Left lobe of liver (tissue), 2 donors: ENCODE data around the gene TOE1. TPM values are rescaled to one million over a fixed set of nuclear protein-coding genes. Genes with fewer than 3 reads are reported as not detected.
"Not testable (repeated sequence)": the region's sequence is repeated elsewhere in the genome, so short reads cannot be mapped to it uniquely, and the experiment has no call there.

Source experiments
- ATAC-seq: fragments of 200-7000 bp; cut with Tn5 transposase; one replicate; pipeline ENCODE4 v1.9.1; 2020; ENCODE audit warnings: mild to moderate bottlenecking, moderate library complexity
- DNase-seq: peaks from one replicate; pipeline ENCODE4 v3.0.0-alpha.2; 2020; ENCODE audit warnings: low spot score
- total RNA-seq: library from RNA; stranded (reverse); gene quantifications from one replicate; pipeline ENCODE4 v1.2.1, GENCODE V29; 2021
- donor health status: DM: no; HTN: no; CAD: no; lungs with moderate emphysema.
- donor health status: DM: no; HTN: yes; CAD: no.

Gene TOE1
- total RNA-seq, result 4.3 TPM

DNA sequence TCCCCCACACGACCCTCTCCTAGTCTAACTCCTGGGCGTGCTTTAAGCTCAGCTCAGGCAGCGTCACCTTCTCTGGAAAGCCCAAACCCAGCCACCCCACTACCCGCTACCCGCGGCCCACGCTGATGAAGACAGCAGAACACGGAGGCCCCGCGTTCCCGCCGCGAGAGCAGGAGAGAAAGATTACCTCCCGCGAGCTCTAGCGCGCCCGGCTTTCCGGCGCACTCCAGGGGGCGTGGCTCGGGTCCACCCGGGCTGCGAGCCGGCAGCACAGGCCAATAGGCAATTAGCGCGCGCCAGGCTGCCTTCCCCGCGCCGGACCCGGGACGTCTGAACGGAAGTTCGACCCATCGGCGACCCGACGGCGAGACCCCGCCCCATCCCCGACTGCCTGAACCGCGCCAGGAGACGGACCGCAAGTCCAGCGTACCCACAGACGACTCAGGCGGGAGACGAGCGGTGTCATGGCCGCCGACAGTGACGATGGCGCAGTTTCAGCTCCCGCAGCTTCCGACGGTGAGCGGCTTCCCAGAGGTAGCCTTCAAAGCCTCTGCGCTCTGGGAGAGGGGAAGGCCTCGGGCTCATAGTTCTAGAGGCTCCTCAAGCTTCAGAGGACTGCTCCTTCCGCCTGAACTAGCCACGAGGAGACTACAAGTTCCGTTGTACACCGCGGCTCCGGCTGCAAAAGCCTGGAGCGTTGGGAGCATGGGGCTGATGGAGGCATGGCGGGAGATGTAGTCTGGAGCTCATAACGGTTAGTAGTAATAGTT, at the start of gene TOE1, which contains the start of gene MUTYH:
Gene TOE1, plus strand, starts transcription at position 382 of the 770 bp plus-strand sequence. Its CDS starts 83 bp downstream, at position 465.
Gene MUTYH, minus strand, starts transcription at position 652 of the 770 bp plus-strand sequence. CDS start 5,935 bp downstream, outside the sequence.
- DNase-seq, result peak; percentile 95
- peak; percentile 91 for ATAC-seq

DNA sequence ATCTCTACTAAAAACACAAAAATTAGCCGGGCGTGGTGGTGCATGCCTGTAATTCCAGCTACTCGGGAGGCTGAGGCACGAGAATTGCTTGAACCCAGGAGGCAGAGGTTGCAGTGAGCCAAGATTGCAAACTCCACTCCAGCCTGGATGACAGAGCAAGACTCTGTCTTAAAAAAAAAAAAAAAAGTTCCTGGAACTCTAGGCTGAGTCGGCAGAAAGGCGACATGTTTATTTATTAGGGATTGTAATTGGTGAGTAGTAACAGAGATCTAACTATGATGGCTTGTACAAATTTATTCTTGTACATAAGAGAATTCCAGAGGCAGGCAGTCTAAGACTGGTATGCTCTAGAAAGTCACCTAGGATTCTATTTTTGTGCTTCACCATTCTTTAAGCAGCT, 49.0 kb upstream of the TOE1 start:
- not testable (repeated sequence) for ATAC-seq, DNase-seq

DNA sequence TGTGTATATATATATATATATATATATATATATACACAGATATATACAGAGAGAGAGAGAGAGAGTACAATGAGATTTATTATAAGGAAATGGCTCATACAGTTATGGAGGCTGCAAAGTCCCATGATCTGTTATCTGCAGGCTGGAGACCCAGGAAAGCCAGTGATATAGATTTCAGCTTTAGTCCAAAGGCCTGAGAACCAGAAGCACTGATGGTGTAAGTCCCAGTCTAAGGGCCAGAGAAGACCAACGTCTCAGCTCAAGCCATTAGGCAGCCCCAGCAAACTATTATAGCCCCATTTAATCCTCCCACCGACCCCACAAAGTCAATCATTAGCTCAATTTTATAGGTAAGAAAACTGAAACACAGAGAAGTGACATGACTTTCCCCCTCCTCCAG, 48.3 kb upstream of the TOE1 start:
- ATAC-seq, result no peak
- DNase-seq, result no peak

DNA sequence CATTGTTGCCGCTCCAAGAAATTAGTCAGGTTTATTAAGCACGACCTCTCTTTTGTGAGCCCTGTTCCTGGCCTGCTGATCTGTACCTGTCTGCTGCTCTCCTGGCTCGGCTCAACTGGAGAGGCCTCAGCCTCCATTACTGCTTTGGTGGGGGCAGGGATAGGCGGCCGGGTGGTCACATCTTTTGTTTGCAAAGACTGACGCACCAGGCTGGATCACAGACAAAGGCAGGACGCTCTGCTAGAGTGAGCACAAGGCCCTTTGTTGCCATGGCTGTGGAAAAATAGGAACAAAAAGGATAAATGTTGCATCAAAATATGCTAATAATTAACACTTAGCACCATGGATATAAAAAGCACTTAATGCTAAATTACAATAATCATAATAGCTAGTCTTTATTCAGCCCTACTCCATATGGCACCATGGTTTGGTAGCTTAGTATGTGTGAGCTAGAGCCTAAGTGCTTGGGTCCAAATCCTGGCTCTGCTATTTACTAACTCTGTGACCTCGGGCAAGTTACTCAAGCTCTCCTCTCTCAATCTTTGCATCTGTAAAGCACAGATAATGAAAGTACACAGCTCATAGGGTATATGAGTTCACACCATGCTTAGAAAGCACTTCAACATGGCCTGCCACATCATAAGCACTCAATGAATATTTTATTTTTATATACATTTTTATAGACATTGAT, 42.2 kb upstream of the TOE1 start:
- ATAC-seq, result peak; percentile 90
- DNase-seq, result no peak

DNA sequence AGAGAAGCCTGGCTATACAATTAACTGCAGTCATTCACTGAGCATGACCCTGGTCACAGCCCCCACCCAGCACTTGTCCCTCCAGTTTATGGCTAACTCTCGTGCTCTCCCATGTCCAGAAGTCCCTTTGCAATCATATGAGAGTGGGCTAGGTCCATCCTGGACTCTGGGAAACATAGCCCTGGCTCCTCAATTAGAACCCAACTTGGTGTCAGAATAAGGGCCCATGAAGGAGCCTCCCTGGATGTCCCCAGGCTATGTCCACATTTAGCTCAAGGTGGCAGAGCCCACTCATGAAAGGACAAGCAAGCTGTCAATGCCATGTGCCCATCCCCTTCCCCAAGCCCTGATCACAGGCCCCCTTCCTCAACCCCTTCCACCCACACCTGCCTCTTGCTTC, 40.7 kb upstream of the TOE1 start:
- ATAC-seq (no peak), DNase-seq (no peak)

DNA sequence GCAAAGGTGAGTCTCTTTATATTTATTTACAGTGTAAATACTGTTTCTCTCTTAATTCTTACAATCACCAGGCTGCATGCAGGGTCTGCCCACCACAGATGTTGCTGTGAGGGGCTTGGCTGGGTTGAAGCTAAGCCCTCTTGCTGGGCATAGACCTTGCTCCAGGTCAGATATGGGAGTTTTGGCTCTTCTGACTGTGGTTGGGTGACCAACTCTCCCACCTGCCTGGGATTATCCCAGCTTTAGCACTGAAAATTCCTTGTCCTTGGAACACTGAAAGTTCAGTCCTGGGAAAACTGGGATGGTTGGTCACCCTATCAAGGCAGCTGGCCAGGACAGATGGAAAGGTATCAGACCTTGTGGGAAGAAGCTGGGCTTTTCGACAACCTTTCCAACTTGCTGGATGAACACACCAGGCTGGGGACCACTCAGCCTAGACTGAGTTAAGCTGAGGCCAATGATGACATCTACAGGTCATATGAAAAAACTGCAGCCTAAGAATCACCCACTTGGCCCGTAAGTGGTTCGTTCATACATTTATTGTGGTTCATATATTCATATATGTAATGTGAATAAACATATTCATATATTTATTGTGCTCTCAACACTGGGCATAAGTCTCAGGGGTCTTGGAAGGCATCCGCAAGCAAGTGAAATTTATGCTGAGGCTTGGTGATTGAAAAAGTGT, 39.8 kb upstream of the TOE1 start:
- DNase-seq (no peak), ATAC-seq (no peak)

DNA sequence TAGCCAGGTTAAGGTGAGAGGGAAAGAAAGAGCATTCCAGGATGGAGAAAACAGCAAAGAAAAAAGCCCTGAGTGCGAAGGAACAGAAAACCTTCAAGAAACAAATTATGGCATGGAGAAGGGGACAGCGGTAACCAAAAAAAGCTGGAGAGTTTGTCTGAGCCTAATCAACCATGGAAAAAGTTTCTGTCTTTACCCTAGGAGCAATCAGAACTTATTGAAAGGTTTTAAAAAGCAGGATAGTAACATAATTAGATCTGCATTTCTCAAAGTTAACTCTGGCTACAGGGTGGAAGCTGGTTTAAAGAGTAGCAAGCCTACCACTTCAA, 39.3 kb upstream of the TOE1 start:
- ATAC-seq (no peak), DNase-seq (no peak)

DNA sequence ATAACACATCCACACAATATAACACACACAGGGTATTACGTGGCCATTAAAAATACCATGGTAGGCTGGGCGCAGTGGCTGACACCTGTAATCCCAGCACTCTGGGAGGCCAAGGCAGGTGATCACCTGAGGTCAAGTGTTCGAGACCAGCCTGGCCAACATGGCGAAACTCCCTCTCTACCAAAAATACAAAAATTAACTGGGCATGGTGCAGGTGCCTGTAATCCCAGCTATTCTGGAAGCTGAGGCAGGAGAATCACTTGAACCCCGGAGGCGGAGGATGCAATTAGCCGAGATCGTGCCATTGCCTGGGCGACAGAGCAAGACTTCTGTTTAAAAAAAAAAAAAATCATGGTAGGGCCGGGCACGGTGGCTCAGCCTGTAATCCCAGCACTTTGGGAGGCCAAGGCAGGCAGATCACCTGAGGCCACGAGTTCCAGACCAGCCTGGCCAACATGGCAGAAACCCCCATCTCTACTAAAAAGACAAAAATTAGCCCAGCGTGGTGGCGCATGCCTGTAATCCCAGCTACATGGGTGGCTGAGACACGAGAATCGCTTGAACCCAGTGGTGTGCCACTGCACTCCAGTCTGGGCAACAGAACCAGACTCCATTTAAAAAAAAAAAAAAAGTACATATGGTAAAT, 37.3 kb upstream of the TOE1 start:
- no peak for DNase-seq
- ATAC-seq, result no peak

DNA sequence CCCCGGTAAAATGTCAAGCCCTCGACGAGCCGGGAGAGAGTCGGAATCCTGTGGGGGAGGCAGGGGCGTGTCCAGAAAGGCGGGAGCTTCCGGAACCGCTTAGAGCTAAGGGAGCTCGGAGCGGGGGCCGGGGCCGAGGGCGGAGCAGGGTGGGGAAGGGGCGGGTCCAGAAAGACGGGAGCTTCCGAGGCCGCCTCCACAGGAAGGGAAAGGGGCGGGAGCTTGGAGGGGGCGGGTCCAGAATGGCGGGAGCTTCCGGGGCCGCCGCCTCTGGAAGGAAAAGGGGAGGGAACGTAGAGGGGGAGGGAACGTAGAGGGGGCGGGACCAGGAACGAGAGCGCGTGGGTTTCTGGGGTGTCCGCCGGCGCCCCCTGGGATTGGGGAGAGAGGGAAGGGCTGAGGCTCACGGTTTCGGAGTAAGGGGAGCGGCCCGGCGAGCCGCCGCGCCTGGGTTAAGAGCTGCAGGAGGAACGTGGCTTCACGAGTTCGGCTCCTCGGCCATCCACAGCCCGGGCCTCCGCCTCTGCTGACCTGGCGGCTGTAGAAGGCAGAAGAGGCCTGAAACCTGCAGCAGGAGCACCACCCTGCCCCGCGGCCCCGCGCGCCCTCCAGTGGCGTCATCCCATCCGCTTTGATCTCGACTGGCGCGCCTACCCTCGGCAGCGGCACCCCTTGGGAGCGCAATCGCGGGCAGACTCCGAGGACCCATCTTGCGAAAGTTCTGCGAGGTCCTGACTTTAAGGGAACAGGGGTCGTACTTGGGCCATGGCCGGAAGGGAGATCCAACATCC, 36.3 kb upstream of the TOE1 start:
- ATAC-seq, result peak; percentile 92
- peak; percentile 98 for DNase-seq

DNA sequence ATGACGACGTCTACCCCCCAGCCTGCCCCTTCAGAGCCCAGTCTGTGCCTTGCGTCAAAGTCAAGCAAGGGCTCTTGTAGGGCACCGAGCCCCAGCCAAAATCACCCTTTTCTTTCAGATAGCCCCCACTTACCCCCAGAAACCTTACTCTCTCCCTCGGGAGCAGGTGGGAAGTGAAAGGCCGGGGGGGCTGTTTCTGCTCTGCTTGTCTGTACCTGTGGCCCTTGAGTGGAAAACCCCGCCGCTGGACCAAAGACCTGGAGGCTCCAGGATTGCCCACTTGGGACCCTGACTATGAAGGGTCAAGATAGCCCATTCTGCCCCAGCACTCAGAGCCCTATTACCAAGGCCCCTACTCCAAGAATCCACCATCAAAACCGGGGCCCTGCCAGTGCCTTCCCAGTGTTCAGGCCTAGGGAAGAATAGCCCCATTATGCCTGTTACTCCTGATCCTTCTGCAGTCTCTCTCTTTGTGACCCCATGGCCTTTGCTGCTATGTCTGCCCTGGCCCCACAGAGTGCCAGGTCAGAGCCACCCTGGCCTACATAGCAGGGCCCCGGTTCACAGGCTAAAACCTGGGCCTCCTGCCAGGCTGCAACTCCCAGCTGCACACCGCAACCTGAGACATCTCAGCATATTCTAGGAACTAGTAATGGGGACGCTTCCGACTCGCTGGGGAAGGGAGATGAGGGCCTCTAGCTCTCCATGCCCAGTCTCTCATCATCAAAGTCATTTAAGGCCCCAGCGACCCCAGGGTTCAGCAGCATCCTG, 35.5 kb upstream of the TOE1 start:
- peak; percentile 62 for ATAC-seq
- peak; percentile 79 for DNase-seq

DNA sequence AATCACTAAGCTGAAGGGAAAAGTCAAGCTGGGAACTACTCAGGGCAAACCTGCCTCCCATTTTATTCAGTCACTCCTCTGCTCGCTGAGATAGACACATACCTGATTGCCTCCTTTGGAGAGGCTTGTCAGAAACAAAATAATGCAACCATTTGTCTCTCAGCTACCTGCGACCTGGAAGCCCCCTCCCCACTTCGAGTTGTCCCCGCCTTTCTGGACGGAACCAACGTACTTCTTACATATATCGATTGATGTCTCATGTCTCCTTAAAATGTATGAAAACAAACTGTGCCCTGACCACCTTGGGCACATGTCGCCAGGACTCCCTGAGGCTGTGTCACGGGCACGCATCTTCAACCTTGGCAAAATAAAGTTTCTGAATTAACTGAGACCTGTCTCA, 34.7 kb upstream of the TOE1 start:
- DNase-seq (no peak), ATAC-seq (no peak)

DNA sequence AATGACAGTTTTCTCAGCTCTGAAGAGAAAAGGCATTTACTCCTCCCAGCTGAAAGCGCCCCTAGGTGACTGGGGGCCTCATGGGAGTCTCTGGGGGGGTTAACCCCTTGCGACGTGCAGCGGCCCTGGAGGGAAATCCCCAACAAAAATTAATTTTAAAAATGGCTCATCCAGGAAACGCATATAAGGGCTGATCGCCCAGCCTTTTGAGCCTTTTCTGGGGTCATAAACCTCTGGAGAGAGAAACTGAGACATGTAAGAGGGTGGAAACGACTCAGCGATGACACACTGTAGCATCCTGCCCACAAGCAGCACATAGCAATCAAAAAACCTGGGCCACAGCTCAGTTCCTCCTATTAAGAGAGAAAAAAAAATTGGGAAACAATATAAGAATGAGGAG, 33.7 kb upstream of the TOE1 start:
- no peak for DNase-seq
- no peak for ATAC-seq

DNA sequence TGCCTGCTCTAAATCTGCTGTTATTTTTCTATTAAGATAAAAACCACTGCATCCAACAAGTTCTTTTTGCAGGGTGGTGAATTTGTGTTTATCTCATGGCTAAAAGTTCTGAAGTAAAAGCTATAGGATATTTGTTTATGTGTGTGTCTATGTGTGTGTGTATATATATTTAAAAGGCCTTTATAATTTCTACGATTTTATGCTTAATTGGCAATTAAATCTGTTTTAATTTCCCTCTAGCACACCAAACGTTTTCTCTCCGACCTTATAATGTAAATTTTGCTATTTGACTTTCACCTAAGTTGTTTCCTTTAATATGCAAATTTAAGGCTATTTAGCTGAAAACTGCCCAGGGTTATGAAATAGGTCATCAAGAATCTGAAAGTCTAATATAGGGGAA, 33.1 kb upstream of the TOE1 start:
- DNase-seq (no peak), ATAC-seq (no peak)

DNA sequence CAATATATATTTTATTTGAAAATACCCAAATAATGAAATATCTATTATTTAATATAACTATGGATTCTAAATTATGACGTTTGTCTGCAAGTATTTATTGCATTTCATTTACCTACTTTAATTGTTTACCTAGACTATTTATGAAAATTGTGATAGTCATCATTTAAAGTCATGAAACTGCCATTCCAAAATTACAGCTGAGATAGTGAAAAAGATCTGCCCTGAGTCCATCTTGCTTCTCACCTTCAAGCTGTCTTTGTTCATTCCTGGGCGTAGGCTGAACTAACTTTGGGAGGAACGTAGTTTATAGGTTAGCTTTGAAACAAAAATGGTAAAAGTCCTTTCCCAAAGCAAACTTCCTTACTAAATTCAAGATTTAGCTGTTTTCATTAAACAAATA, 25.7 kb upstream of the TOE1 start:
- DNase-seq, result no peak
- no peak for ATAC-seq

DNA sequence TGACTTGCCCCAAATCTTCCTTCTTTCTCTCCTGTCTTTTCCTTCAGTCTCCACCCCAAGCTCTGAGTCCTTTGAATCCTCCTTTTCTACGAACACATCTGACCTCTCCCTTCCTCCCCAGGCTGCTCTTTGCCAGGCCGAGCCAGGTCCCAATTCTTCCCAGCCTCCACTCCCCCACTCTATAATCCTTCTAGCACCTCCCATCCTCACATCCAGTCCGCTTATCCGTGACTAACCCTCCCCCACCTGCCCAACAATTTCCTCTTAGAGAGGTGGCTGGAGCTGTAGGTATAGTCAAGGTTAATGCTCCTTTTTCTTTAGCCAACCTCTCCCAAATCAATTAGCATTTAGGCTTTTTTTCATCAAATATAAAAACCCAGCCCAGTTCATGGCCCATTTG, 22.8 kb upstream of the TOE1 start:
- DNase-seq, result no peak
- no peak for ATAC-seq

DNA sequence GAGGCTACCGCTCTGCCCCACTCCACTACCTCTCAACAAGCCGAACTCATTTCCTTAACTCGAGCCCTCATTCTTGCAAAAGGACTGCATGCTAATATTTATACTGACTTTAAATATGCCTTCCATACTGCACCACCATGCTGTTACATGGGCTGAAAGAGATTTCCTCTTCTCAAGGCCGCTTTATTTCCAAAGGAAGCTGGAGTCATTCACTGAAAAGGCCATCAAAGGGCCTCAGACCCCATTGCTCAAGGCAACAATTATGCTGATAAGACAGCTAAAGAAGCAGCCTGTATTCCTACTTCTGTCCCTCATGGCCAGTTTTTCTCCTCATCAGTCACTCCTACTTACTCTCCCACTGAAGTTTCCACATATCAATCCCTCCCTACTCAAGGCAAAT, 20.2 kb upstream of the TOE1 start:
- DNase-seq (no peak), ATAC-seq (no peak)

DNA sequence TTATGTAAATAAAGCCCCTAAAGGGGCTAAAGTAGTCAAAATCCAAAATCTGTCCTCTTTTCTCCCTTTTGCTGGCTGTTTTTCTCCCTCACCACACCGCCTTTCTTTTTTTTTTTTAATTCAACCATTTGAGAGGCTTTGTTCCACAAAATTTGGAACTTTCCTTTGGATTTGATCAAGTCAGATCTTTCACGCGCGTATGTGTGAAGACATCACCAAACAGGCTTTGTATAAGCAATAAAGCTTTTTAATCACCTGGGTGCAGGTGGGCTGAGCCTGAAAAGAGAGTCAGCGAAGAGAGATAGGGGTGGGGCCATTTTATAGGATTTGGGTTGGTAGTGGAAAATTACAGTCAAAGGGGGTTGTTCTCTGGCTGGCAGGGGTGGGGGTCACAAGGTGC, 18.5 kb upstream of the TOE1 start:
- no peak for ATAC-seq
- no peak for DNase-seq

DNA sequence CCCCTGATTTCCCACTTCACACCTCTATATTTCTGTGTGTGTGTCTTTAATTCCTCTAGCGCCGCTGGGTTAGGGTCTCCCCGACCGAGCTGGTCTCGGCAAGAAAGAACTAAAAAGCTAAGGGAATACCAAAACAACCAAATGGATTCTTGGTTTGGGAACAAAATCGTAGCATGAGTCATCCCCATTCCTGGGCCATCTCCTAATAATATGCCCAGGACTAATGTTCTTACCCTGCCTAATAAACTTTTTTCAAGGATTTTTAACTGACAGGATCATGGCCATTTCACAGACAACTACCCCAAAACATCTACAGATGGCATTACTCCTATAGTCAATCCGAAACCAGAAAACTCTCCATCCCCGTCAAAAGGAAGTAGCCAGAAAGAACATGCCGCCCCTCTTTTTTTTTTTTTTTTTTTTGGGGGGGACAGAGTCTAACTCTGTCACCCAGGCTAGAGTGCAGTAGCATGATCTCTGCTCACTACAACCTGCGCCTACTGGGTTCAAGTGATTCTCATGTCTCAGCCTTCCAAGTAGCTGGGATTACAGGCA, 17.4 kb upstream of the TOE1 start:
- DNase-seq (no peak), ATAC-seq (no peak)

DNA sequence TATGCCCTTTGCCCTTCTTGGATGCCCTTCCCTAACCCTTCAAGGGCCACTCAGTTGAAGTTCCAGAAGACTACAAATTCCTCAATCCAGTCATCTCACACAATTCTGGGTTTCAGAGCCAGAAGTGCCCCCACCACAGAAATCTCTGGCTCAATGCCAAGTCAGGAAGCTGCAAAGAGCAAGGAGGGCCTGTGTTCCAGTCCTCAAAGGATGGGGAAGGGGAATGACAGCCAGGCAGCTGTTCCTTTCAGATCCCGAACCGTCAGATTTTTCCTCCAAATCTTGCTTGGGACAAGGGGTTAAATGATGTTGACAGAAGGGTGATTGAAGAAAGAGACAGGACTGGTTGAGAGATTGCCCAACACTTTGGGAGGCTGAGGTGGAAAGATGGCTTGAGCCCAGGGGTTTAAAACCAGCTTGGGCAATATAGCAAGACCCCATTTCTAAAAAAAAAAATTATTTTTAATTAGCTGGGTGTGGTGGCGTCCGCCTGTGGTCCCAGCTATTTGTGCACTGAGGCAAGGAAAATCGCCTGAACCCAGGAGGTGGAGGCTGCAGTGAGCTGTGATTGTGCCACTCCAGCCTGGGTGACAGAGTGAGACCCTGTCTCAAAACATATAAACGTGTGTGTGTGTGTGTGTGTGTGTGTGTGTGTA, 14.0 kb upstream of the TOE1 start:
- no peak for ATAC-seq
- no peak for DNase-seq
